Esophagus muscularis mucosa (tissue), 4 donors: ENCODE data around the gene HAND2. TPM values are rescaled to one million over a fixed set of nuclear protein-coding genes. Genes with fewer than 3 reads are reported as not detected.
A peak's percentile ranks its signal among the peaks of the same experiment; 100 is the strongest.

Source experiments
- DNase-seq: peaks from one replicate; pipeline ENCODE4 v3.0.0-alpha.2; 2017; ENCODE audit errors: extremely low spot score
- H3K27ac ChIP-seq, 4 donors: fragments of 200-600 bp; sonication (generic); replicated peaks in 1 of 4; 1 replicate in 3 of 4; 2 replicates in 1 of 4; pipeline ENCODE4 v1.5.1; 2016 to 2019; ENCODE audit warnings: mild to moderate bottlenecking in 1 of 4
- H3K27me3 ChIP-seq, 4 donors: fragments of 200-600 bp; sonication (generic); one replicate each; pipeline versions ENCODE4 v1.5.1 to v1.6.0; 2016 to 2019
- H3K36me3 ChIP-seq, 4 donors: fragments of 200-600 bp; sonication (generic); one replicate each; pipeline ENCODE4 v1.5.1; 2016 to 2019
- H3K4me1 ChIP-seq, 4 donors: fragments of 200-600 bp; sonication (generic); one replicate each; pipeline ENCODE4 v1.5.1; 2016 to 2019
- H3K4me3 ChIP-seq, 4 donors: fragments of 200-600 bp; sonication (generic); 1 replicate in 2 of 4; 2 replicates in 2 of 4; pipeline ENCODE4 v1.5.1; 2016 to 2019; ENCODE audit warnings: mild to moderate bottlenecking in 4 of 4, moderate library complexity in 1 of 4
- H3K9me3 ChIP-seq, 4 donors: fragments of 200-600 bp; sonication (generic); 1 replicate in 3 of 4; 2 replicates in 1 of 4; pipeline ENCODE4 v1.5.1; 2016 to 2019
- EP300 ChIP-seq: sonication (generic); formaldehyde crosslinking; IDR thresholded peaks from one replicate; pipeline ENCODE4 v1.6.1; 2017; ENCODE audit warnings: antibody characterized with exemption
- POLR2A ChIP-seq: fragments of 450-650 bp; IDR thresholded peaks from one replicate; pipeline ENCODE4 v1.6.1; 2017; ENCODE audit warnings: antibody characterized with exemption, moderate library complexity, mild to moderate bottlenecking, low read depth
- POLR2AphosphoS5 ChIP-seq, 2 donors: sonication (generic); formaldehyde crosslinking; IDR thresholded peaks; one replicate each; pipeline ENCODE4 v1.6.1; 2017; ENCODE audit warnings: antibody characterized with exemption in 2 of 2
- WGBS: methylation state at CpG from one replicate; pipeline ENCODE4 v1.1.5; 2018; 5-methylcytosine and 5-hydroxymethylcytosine counted together
- intact Hi-C: fragments of 100-400 bp; cut with DNase I; formaldehyde crosslinking; loops from one replicate; pipeline ENCODE4 v1.15.1; 2023
- total RNA-seq, 4 donors: library from RNA; depleted of rRNA; stranded (reverse); fragments of >200 nt; gene quantifications; one replicate each; pipeline versions ENCODE4 v1.1.0 to v1.2.1, GENCODE V29; 2016
- TF ChIP-seq, protein P1 (sequence below), 3 experiments: fragments of 200-600 bp in 2 of 3; fragments of 450-650 bp in 1 of 3; sonication (generic) in 2 of 3; IDR thresholded peaks; one replicate each; pipeline ENCODE4 v1.5.1; 2017 to 2019; ENCODE audit warnings: antibody characterized with exemption in 3 of 3, mild to moderate bottlenecking in 2 of 3, moderate library complexity in 1 of 3

Gene HAND2
- total RNA-seq, 4 donors from 2014 or later = 77.7 to 165 (median 138) TPM

DNA sequence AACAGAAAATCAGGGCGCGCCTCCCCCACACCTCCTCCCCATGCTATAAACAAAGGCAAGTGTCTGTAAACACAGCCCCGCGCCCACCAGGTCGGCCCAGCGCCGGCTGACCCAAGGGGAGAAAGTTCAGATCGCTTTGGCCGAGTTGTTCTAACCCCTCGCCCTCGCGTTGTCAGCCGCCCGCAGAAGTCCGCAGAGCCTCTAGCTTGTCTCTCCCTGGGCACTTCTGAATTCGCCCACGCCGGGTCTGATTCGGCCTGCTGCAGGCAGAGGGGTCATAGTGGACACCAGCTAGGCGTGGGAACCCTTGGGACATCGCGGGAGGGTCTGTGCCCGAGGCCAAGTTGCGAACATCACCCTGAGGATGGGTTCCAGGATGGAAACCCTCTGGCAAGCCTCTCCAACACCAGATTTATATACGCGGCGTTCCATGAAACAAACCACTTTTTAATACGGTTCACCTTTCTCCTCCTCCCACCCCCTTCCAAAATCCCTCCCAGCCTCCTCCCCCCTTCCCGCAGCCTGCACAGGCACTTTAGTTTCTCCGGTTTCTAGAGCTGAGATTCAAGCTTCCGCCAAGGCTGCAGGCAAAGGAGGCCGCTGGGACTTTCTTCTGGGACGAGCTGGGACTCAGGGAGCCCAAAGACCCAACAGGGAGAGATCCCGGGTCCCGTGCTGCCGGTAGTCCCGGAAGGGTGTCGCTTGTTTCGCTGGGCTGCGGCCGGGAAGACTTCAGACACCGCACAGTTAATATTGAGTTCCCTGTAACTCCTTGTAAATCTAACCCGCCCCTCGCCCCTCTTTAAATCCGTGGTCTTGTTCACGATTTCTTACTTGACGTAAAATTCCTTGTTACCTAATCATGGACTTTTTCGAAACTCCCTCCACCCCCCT is 4.7 kb downstream of the HAND2 start:
- intact Hi-C loops = loop anchor here (5.0 kb wide), 1 partner anchor 627 kb away; no protein-coding TSS in a partner anchor
- no peaks in the 10 kb centered on the region for H3K9me3 ChIP-seq
- peak; percentile 12 to 45 for TF ChIP-seq POLR2AphosphoS5 (IDR thresholded peaks at IDR 0.05)
- TF ChIP-seq POLR2A = no peak
- H3K4me3 ChIP-seq = peak overlapping the region; percentile 82 to 90 (median 88)
- H3K4me1 ChIP-seq = peaks cover 24 to 65% (median 53%) of the 10 kb centered on the region in 4 donors
- peaks cover 0 to 60% (median 4%) of the 10 kb centered on the region in 4 donors for H3K27me3 ChIP-seq
- H3K36me3 ChIP-seq = peaks cover 0 to 17% (median 8%) of the 10 kb centered on the region in 4 donors
- peak; percentile 92 for DNase-seq
- peak overlapping the region; percentile 96 to 98 (median 98) for H3K27ac ChIP-seq
- 13% methylated on average over 35 of the region's 48 CpGs for WGBS

DNA sequence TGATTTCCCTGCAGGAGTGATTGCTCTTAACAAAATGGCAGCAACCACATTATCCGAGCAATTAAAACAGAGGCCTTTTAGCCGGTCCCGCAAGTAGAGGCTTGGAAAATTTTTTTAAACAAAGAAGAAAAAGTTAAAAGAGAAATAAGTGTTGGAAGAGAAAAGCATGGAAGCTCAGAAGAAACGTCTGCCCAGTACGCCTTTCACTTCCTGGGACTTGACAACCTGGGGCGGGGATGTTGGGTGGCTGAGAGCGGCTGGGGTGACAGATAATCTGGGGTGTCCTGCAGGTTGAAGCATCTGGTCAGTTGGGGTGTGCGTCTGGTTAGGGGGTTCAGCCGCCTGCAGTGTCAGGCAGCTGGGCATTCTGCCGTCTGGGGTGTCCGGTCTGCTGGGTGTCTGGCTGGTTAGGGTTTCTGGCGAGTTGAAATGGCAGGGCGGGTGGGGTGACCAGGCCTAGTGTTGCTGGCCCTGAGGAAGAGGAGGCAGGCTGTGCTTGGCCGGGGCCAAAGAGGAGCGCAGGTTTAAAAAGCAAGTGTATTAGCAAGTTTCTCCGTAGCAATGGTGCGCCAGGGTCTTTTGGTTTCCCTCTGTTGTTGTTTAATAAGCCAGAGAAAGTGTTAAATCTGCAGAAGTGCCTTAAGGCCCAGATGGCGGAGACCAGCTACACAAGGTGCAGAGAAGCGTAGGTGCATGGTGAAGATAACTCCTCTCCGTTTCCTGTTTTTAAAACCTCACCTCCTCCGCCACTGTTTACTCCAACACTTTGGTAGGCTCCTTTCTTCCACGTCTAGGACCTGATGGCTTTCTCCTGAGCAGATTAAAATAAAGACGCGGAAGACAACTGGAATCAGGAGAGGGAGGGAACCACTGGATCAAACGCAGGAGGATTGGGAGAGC is 5.6 kb downstream of the HAND2 start:
- H3K27me3 ChIP-seq = peaks cover 0 to 57% (median 4%) of the 10 kb centered on the region in 4 donors
- TF ChIP-seq POLR2A (no peak), POLR2AphosphoS5 (IDR thresholded peaks at IDR 0.05) (no peak), EP300 (no peak)
- TF ChIP-seq, protein P1, sequence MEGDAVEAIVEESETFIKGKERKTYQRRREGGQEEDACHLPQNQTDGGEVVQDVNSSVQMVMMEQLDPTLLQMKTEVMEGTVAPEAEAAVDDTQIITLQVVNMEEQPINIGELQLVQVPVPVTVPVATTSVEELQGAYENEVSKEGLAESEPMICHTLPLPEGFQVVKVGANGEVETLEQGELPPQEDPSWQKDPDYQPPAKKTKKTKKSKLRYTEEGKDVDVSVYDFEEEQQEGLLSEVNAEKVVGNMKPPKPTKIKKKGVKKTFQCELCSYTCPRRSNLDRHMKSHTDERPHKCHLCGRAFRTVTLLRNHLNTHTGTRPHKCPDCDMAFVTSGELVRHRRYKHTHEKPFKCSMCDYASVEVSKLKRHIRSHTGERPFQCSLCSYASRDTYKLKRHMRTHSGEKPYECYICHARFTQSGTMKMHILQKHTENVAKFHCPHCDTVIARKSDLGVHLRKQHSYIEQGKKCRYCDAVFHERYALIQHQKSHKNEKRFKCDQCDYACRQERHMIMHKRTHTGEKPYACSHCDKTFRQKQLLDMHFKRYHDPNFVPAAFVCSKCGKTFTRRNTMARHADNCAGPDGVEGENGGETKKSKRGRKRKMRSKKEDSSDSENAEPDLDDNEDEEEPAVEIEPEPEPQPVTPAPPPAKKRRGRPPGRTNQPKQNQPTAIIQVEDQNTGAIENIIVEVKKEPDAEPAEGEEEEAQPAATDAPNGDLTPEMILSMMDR (IDR thresholded peaks at IDR 0.05) = no peak
- H3K4me3 ChIP-seq = peak overlapping the region; percentile 82 to 90 (median 88)
- intact Hi-C loops = loop anchor here (5.0 kb wide), 1 partner anchor 628 kb away; no protein-coding TSS in a partner anchor
- 26% methylated on average over 25 of the region's 25 CpGs for WGBS
- H3K9me3 ChIP-seq = no peaks in the 10 kb centered on the region
- peak overlapping the region; percentile 96 to 98 (median 98) for H3K27ac ChIP-seq
- DNase-seq = peak; percentile 90
- H3K4me1 ChIP-seq = peaks cover 33 to 65% (median 60%) of the 10 kb centered on the region in 4 donors
- H3K36me3 ChIP-seq = peaks cover 0 to 17% (median 8%) of the 10 kb centered on the region in 4 donors

DNA sequence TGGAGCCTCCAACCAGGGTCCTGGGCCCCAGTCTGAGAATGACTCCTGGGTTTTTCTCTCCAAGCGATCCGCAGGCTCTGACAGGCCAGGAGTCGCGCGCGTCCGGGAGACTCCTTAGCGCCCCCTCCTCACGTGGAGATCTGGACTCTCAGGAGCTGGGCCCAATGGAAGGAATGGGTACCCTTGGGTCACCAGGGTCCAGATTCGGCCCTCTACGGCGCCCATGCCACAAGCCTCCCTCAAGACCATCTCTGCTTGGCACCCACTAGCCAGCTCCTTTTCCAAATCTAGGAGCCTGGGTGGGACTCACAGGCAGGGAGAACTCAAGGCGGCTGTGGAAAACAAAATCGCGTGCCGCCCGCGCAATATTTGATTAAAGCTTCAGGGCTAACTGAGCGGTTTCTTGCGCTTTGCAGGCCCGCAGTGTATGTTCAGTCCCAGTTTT is 7.1 kb downstream of the HAND2 start:
- Histone ChIP-seq H3K9me3 (no peaks in the 10 kb centered on the region), H3K36me3 (peaks cover 0 to 17% (median 8%) of the 10 kb centered on the region in 4 donors), H3K4me1 (peaks cover 36 to 75% (median 71%) of the 10 kb centered on the region in 4 donors), H3K27me3 (peaks cover 0 to 54% (median 2%) of the 10 kb centered on the region in 4 donors), H3K4me3 (peak overlapping the region; percentile 82 to 90 (median 88)), H3K27ac (peak overlapping the region; percentile 96 to 98 (median 98))
- no peak for DNase-seq
- intact Hi-C loops = no loop called here
- WGBS = 32% methylated on average over 9 of the region's 21 CpGs
- TF ChIP-seq, protein P1 (IDR thresholded peaks at IDR 0.05) = no peak
- no peak for TF ChIP-seq POLR2AphosphoS5 (IDR thresholded peaks at IDR 0.05)
- TF ChIP-seq POLR2A = no peak
- no peak for TF ChIP-seq EP300

DNA sequence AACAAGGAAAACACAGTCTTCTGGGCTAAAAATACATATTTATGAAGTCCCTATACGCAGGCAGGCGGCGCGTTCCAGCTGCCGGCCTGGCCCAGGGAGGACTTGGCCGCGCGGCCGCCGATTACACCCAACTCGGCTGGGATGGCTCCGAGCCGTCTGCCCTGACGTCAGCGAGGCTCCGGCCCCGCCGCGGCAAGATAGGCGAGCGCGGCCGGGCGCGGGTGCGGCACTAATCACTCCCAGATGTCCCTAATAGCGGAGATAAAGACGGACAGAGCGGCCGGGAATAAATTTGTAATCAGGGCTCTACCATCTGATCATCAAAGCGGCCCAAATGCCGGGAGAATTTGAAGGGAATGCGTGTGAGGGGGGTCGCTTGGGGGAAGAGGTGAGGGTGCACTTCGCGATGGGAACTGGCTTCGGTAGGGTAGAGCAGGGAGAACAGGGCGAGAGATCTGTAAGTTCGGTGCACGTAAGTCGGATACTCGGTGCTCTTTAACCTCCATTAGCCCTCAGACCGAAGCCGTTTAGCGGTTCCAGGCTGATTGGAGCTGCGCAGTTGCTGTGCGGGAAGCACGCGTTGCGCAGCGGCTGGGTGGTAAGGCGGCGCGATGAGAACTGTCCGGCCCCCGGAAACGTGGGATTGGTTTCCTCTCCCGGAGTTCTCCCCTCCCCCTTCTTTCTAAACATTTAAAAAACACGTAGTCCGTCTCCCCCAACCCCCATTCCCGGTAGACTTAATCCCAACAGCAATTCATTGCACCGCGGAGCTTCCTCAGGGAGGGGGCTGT is 7.7 kb downstream of the HAND2 start:
- peak; percentile 93 for DNase-seq
- Histone ChIP-seq H3K36me3 (peaks cover 0 to 17% (median 8%) of the 10 kb centered on the region in 4 donors), H3K4me1 (peaks cover 41 to 81% (median 77%) of the 10 kb centered on the region in 4 donors), H3K27ac (peak overlapping the region; percentile 96 to 98 (median 98)), H3K4me3 (peak overlapping the region; percentile 82 to 90 (median 88)), H3K27me3 (peaks cover 0 to 55% (median 2%) of the 10 kb centered on the region in 4 donors), H3K9me3 (no peaks in the 10 kb centered on the region)
- WGBS = 1% methylated on average over 63 of the region's 63 CpGs
- TF ChIP-seq POLR2A = peak; percentile 6
- TF ChIP-seq POLR2AphosphoS5 (IDR thresholded peaks at IDR 0.05) = peak; percentile 76 to 94
- TF ChIP-seq EP300 = no peak
- TF ChIP-seq, protein P1 (IDR thresholded peaks at IDR 0.05) = peak in 1 of 3 experiments; percentile 34
- intact Hi-C loops = no loop called here
